NCI-H2196 (cell line): ENCODE measurements around the gene PBX4.

Source experiments
- DNase-seq: peaks from one replicate; lab custom pipeline; 2025; ENCODE audit not compliant: unreplicated experiment; lab: John Stamatoyannopoulos, UW

The PBX4 gene

DNA sequence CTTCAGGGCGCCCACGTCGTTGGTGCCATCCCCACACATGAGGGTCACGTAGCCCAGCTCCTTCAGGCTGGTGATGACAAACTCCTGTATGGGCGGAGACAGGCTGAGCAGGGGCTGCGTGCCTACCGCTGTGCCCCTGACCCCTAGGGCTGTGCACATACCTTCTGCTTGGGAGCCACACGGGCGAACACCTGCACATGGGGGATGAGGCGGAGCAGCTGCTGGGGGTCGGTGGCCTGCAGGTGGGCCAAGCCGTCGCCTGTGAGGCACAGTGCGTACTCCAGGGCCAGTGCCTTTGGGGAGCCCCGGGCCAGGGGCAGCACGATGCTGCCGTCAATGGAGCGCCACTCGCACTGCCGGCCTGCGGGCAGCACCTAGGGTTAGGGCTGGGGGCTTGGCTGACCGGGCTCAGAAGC lies 31.1 kb upstream of the PBX4 start:
- DNase-seq: no peak

GRCh38 chr19:19649155-19649554 lies 30.7 kb upstream of the PBX4 start:
- no peak for DNase-seq

DNA sequence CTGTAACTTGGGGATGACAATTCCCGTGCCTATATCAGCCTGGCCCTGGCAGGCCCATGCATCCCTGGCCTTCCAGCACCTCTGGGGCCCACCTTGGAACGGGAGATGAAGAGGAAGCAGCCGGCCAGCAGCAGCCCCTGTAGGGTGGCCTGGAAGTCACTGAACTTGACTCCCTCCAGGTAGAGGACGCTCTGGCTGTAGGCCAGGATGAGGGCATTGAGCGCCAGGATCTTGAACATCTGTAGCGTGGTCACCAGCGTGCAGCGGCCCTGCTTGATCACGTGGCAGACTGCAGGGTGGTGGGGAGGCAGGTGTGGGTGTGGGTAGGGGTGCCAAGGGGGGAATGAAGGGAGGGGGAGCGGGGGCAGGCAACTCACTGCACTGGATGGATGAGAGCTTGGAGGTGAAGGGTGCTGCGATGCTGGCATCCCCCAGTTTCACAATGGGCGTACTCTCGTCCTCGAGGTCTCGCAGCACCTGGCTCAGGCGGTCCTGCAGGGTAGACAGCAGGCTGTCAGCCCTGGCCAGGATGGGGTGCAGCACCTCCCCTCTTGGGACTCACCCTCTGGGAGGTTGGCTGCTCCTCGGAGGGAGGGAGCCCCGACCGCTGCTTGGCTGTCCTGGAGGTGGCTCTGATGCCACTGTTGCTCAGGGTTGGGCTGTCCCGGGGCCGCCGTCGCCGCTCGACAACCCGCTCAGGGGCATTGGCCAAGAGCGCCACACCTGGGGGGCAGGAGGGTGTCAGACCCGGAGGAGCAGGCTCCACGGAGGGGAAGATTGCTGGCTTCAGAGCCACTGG lies 28.7 kb upstream of the PBX4 start:
- DNase-seq: no peak

DNA sequence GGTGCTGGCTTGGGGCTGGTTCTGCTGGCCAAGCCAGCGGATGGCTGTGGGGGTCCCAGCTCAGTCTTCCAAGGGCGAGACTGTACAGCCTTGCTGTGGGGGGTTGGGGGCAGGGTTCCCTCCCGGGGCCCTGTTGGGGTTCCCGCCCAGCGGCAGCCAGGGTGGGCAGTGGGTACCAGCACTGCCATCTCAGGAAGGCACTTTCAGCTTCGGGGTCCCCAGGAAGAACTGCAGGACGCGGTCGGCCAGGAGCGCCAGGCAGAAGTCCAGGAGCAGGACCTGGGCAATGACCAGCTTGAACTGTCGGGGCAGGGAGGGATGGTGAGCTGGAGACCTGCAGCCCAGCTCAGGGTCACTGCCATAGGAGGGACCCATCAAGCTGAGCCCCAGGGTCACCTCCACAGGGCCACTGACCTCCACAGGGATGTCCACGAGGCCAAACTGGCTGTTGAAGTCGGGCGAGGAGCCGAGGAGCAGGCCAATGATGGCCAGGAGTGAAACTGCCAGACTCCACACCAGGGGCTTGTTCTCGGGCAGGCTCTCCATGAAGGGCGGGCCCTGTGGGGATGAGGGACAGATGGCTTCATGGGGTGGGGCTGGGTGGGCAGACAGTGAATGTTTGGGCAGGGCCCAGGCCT lies 26.9 kb upstream of the PBX4 start:
- DNase-seq: no peak

DNA sequence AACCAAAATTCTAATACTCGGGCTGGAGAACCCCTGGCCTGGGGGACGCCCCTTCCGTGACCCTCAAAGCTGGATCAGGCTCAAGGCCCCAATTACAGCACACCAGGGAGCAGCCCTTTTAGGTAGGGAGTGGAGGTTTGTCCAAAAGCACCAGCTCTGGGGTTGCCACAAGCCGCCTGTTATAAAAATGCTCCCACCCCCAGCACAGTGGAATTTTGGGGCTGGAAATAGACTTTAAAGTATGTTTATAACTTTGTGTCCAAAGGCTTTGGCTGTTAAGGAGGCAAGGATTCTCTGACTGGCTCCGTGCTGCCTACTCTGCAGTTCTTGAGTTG lies 25.5 kb upstream of the PBX4 start:
- no peak for DNase-seq

- DNase-seq: peak; percentile 65
Measured at GRCh38 chr19:19643158-19644053, 24.9 kb upstream of the PBX4 start, which contains the start of gene GMIP. Gene GMIP (minus strand): TSS chr19:19643657. CDS start chr19:19643529, 128 bp downstream.

DNA sequence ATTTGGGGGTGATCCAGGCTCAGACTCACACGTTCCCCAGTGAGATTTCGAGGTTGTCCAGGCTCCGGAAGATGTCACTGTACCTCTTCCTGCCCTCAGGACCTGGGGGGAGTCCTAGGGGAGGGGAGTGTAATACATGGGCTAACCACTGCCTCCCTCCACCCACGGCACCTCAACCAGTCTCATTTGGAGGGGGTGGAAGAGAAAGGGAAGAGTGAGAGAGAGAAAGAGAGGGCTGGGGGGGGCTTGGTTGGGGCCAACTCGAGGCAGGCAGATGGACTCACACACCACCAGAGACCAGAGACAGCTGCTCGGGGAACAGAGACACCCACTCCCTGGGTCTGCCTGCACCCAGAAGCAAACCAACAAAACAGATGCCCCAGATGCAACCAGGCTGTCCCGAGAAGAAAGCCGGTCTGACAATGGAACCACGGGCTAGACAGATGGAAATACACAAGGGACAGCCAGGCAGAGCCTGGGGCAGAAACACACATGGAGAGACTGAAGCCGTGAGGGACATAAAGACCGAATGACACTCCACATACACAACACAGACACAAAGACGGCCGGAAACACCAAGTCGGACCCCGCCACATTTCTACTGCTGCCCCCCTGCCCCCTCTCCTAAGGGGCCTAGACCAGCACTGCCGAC lies 24.1 kb upstream of the PBX4 start:
- no peak for DNase-seq

- DNase-seq: no peak
Measured at GRCh38 chr19:19637523-19638251, 19.2 kb upstream of the PBX4 start.

DNA sequence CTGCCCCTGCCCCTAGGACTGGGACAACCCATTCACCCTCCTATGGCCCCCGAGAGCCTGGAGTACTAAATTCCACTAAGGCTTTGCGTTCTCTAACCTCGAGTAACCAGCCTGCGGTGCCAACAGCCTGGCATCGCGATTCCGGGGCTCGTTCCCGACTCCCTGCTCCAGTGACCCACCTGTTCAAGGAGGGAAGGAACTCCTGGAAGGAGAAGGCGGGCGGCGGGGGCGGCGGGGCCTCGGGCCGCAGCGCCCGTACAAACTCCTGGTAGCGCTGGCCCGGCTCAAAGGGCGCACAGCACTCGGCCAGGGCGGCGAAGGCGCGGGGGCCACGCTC lies 18.7 kb upstream of the PBX4 start:
- no peak for DNase-seq

GRCh38 chr19:19636573-19637185 lies 18.2 kb upstream of the PBX4 start:
- DNase-seq: no peak

- no peak for DNase-seq
Measured at GRCh38 chr19:19635313-19635702, 16.8 kb upstream of the PBX4 start.

- DNase-seq: no peak
Measured at GRCh38 chr19:19634516-19635312, 16.2 kb upstream of the PBX4 start.

DNA sequence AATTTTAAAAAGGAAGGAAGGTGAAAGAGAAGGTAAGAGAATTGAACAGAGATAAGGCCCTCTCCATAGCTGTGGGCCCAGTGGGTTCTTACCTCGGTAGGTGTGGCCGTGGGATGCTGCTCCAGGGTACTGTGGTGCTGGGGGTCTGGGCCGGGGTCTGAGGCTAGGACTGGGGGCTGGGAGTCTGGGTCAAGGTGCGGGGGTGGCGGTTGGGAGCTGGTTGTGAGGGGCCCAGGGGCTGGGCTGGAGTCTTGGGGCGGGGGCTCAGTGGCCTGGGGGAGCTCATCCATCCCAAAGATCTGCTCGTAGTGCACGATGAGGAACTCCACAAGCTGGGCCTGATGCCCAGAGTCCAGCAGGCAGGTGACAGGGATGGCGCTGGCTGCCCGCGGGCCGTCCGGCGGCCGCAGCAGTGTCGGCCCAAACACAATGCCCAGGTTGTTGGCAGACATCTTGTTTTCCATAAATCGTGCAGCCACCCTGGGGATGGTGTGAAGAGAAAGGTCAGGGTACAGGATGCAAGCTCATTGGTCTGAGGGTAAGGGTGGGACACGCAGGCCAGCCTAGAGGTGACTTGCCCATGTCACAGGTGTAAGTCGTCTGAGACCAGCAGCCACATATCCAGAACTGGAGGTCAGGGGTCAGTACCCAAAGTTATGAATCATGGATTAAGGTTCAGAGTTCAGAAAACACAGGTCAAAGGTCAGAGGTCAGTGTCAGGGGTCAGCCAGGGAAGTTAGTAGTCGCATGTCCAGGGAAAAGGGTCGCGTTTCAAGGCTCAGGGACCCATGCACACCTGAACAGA lies 15.4 kb upstream of the PBX4 start:
- DNase-seq: no peak

- DNase-seq: no peak
Measured at GRCh38 chr19:19632661-19633060, 14.2 kb upstream of the PBX4 start.

- no peak for DNase-seq
Measured at GRCh38 chr19:19631346-19631745, 12.9 kb upstream of the PBX4 start.

DNA sequence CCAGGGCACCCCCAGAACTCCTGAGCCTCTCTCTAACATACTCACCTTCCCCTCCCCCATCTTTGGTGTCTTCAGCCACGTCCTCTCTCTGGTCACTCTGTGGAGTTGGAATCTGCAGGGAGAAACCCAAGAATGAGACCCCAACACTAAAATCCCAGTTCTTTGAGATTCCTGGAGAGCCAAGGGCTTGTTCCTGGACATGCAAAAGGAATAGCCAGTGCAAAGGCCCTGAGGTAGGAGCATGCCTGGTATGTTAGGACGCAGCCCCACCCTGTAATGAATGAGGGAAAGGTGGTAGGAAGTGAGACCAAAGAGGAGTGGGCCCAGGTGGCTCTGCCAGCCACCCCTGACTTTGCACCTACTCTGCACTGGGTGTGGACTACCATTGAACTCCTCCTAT lies 11.9 kb upstream of the PBX4 start:
- no peak for DNase-seq

- DNase-seq: no peak
Measured at GRCh38 chr19:19630062-19630414, 11.6 kb upstream of the PBX4 start.

DNA sequence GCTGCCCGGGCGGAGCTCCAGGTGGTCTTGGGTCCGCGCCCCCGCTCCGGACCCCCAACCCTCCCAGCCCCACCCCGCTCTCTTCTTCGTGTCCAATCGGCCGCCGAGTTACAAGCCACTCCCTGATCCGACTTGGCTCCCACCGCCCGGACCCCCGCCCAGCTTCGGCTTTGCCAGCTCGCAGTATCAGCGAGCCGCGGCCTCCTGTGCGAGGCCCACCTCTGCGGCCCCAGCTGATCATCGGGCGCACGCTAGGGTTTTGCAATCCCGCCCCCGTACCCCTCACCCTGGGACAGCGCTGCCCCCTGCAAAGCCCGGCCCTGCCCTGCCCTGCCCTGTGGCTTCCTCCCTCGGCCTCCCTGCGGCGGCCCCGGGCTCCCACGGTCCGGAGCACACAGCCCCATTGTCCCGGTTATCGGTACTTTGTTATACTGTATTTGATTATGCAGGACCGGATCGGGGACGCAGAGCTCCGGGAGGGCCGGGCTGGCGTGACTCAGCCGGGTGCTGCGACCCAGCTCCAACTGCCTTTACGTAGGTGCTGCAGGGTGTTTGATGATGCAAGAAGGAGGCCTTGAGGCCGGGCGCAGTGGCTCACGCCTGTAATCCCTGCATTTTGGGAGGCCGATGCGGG lies 10.1 kb upstream of the PBX4 start:
- peak; percentile 44 for DNase-seq
